Measurements from ENCODE around the gene TMEM132A. TPM values are rescaled to one million over a fixed set of nuclear protein-coding genes. Genes with fewer than 3 reads are reported as not detected.

Gene TMEM132A
- total and polyA plus RNA-seq, 10 of the 15 experiments (the other 5 are each of a cell fraction or from before 2014, with no cell fraction given), result 0.16 to 25.0 (median 4.3) TPM

DNA sequence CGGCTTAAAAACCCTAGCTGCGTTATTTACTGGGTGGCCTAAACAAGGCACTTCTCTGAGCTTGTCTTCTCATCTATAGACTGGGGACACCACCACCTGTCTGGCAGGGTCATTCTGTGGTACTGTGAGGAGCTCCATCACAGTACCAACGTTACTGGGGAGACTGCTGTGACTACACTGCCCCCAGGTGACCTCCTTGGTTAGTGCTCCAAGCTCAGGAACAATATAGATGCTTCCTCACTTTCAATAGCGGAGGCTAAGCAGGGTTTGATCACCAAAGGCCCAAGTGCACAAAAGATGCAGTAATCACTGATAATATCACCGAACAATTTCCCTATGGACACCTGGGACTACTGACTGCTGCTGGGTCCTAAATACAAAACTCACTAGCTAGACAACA lies 36.7 kb upstream of the TMEM132A start:
- BruUV-seq (replicated peaks), result no TSS peak
- peak; percentile 73 for TF ChIP-seq RAD21 (IDR thresholded peaks at IDR 0.05; ENCODE audit: insufficient read depth, low read depth, low read length)
- no peak for TF ChIP-seq ZNF207 (IDR thresholded peaks at IDR 0.05; ENCODE audit: borderline replicate concordance)
- TF ChIP-seq SMC3 (IDR thresholded peaks at IDR 0.05; ENCODE audit: borderline replicate concordance, low read length), result peak; percentile 65; the same call in 1 of the 2 replicates
- TF ChIP-seq, protein P1, sequence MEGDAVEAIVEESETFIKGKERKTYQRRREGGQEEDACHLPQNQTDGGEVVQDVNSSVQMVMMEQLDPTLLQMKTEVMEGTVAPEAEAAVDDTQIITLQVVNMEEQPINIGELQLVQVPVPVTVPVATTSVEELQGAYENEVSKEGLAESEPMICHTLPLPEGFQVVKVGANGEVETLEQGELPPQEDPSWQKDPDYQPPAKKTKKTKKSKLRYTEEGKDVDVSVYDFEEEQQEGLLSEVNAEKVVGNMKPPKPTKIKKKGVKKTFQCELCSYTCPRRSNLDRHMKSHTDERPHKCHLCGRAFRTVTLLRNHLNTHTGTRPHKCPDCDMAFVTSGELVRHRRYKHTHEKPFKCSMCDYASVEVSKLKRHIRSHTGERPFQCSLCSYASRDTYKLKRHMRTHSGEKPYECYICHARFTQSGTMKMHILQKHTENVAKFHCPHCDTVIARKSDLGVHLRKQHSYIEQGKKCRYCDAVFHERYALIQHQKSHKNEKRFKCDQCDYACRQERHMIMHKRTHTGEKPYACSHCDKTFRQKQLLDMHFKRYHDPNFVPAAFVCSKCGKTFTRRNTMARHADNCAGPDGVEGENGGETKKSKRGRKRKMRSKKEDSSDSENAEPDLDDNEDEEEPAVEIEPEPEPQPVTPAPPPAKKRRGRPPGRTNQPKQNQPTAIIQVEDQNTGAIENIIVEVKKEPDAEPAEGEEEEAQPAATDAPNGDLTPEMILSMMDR (IDR thresholded peaks at IDR 0.05 in 2 of 3, conservative IDR thresholded peaks at IDR 0.05 in 1 of 3; ENCODE audit: control insufficient read depth in 2 of 3, extremely low read depth in 1 of 3, insufficient read depth in 1 of 3, low read depth in 3 of 3, low read length in 3 of 3), result peak; percentile 47 to 61 (median 58); a peak in 5 of 6 replicates
- Histone ChIP-seq H3K4me2 (ENCODE audit: control insufficient read depth, insufficient read depth) (no peak overlapping the region), H3K4me1 (ENCODE audit: control insufficient read depth, insufficient read depth, low read length) (no peaks in the 10 kb centered on the region), H3K9me3 (replicated peaks; ENCODE audit: control insufficient read depth, insufficient read depth, low read length) (no peaks in the 10 kb centered on the region), H3K27me3 (replicated peaks in 1 of 2; ENCODE audit: control insufficient read depth in 2 of 2, insufficient read depth in 2 of 2, low read length in 1 of 2) (no peaks in the 10 kb centered on the region), H2AFZ (ENCODE audit: control insufficient read depth, low read depth, low read length) (no peak overlapping the region), H3K4me3 (no peak overlapping the region), H3K27ac (ENCODE audit: control insufficient read depth, insufficient read depth) (no peak overlapping the region), H3K79me2 (ENCODE audit: control insufficient read depth, insufficient read depth, low read length) (no peaks in the 10 kb centered on the region), H3K9ac (ENCODE audit: control insufficient read depth, insufficient read depth, low read length) (no peak overlapping the region), H3K36me3 (ENCODE audit: control insufficient read depth in 2 of 2, insufficient read depth in 2 of 2, low read length in 1 of 2) (peaks cover 7 to 20% of the 10 kb centered on the region in 2 experiments), H4K20me1 (ENCODE audit: control insufficient read depth, insufficient read depth) (no peaks in the 10 kb centered on the region)
- ATAC-seq (peak; percentile 93), DNase-seq (ENCODE audit: low read depth, low spot score) (no peak), FAIRE-seq (peak; percentile 27)
- ChIA-PET SMC1A (ENCODE audit: uncharacterized antibody, unreplicated experiment) (interaction anchor here (0.9 to 3.6 kb wide), 11 partner anchors 11 to 186 kb away, joined by 3 to 50 read pairs (median 4); no protein-coding TSS in a partner anchor), CTCF (interaction anchor here (0.7 to 7.1 kb wide), 26 partner anchors 9 to 300 kb away, joined by 3 to 108 read pairs (median 4); partner anchors contain the start of gene MS4A10), POLR2A (no interaction called here), RAD21 (ENCODE audit: unreplicated experiment) (interaction anchor here (0.7 to 2.6 kb wide), 14 partner anchors 12 to 366 kb away, joined by 3 to 46 read pairs (median 4); no protein-coding TSS in a partner anchor)
- intact Hi-C loops (cut with micrococcal nuclease; ENCODE audit: unreplicated experiment), result loop anchor here (1.0 kb wide), 1 partner anchor 56 kb away; no protein-coding TSS in a partner anchor
- in situ Hi-C loops (cut with MboI), result no loop called here
- WGBS (ENCODE audit: insufficient coverage, insufficient replicate concordance, low lambda C conversion rate, missing lambda C conversion rate), result 69% methylated on average over 5 of the region's 5 CpGs
